RPMI8226 (cell line): ENCODE data around the gene JPH3.

Source experiments
- DNase-seq: peaks from one replicate; pipeline ENCODE4 v3.0.0-alpha.2; 2015

JPH3 gene

DNA sequence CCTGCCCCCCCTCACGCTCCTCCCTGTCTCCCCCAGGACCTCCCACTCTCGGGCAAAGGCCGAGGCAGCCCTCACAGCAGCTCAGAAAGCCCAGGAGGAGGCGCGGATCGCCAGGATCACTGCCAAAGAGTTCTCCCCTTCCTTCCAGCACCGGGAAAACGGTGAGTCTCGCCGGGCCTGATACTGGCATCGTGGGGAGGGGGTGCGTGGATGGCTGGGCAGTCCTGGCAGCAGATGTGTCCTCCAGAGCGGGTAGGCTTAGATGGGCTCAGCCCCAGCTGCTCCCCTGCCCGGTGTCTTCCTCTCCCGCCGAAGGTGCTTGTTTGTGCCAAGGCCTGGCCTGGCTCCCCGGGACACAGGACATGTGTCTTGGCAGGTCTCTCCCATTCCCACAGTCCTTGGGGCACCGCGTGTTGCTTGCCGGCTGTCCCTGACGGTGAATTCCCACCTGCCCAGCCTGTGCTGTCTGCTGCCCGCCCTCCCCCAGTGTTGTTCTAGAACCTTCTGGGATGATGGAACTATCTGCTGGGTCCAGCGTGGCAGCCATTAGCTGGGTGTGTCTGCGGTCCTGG is 81.9 kb downstream of the JPH3 start:
- DNase-seq, result no peak

DNA sequence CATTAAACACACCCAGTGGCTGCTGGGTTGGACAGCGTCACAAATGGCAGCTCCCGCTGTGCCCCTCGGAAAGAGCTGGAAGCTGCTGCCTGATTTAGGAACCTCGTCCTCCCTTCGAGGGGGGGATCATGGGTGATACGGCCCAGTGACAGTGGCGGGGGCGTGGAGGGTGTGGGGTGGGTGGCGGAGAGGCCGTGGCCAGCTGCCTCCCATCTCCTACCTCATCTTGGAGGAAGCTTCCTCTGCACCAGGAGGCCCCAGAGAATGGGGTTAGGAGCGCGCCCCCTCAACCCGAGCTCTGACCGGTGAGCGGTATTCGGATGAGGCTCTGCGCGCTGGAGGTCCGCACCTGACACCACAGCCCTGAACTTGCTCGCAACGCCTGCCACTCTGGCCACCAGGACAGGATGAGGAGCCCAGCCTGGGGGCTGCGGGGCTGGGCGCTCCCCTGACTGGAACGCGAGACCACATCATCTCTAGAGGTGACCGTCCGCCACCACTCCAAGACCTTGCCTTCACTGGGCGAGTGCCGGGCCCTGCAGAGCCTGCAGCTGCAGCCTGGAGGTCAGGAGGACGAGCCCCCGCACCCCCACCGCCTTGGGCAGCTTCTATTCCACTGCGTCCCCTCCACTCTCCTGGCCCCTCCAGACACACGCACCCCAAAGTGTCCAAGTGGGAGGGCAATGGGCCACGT is 82.5 kb downstream of the JPH3 start:
- DNase-seq, result no peak

DNA sequence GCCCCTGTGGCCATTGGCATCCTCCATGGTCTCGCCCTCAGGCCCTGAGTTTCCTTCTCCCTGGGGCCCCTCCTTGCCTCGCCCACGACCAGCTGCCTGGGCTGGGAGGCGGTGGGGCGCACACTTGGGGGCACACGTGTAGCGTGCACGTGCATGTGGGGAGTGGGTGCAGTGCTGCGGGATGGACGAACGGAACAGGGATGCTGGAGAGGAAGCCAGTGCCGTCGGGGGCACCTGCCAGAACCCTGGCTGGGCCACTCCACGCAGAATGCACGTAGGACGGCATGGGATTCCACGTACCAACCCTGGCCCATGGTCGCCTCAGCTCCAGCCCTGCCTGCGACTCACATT is 83.1 kb downstream of the JPH3 start:
- DNase-seq, result no peak

DNA sequence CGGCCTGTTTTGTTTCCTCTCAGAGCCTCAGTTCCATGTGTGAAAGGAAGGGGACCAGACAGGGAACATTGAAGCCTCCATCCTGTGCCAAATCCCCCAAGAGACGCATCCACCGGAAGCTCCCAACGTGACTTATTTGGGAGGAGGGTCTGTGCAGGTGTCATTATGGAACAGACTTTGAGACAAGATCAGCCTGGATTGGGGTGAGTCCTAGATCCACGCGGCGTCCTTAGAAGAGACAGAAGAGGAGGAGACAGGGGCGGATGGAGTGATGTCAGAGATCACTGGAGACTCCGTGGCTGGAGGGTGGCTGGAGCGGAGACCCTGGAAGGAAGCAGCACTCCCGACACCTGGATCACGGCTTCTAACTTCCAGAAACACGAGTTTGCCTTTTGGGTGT is 83.5 kb downstream of the JPH3 start:
- no peak for DNase-seq

GRCh38 chr16:87686697-87687096 is 84.4 kb downstream of the JPH3 start:
- no peak for DNase-seq

DNA sequence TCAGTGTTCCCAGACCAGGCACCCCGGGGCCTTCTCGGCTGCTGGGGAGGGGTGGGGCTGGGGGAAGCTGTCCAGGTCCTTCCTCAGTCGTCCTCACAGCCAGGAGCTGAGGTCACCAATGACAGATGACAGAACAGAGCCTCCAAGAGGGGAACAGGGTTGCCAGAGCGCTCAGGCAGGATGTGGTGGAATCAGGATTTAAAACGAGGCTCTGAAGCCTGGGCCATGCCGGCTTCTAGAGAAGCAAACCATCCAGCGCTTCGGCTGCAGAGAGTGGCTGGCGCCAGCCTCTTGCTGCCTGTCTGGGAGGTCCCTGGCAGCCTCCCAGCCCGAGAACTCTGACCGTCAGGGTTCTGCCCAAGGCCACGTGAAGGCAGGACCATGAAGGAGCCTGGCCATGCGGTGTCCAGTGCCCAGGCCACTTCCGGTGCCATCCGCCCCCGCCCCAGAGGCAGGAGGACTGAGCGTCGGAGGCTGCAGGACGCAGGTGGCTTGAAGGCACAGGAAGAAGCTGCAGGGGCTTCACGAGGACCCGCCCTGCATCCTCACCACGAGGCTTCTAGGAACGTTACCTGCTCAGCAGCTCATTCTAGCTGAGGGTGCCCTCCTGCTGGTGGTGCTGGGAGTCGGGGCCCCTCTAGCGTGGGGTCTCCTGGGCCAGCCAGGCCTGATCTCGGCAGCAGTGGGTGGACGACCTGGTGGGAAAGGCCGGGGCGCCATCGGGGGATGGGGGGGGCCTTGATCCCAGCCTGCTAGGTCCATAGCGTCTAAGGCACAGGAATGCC is 85.0 kb downstream of the JPH3 start:
- no peak for DNase-seq

GRCh38 chr16:87687998-87688529 is 85.8 kb downstream of the JPH3 start:
- no peak for DNase-seq

DNA sequence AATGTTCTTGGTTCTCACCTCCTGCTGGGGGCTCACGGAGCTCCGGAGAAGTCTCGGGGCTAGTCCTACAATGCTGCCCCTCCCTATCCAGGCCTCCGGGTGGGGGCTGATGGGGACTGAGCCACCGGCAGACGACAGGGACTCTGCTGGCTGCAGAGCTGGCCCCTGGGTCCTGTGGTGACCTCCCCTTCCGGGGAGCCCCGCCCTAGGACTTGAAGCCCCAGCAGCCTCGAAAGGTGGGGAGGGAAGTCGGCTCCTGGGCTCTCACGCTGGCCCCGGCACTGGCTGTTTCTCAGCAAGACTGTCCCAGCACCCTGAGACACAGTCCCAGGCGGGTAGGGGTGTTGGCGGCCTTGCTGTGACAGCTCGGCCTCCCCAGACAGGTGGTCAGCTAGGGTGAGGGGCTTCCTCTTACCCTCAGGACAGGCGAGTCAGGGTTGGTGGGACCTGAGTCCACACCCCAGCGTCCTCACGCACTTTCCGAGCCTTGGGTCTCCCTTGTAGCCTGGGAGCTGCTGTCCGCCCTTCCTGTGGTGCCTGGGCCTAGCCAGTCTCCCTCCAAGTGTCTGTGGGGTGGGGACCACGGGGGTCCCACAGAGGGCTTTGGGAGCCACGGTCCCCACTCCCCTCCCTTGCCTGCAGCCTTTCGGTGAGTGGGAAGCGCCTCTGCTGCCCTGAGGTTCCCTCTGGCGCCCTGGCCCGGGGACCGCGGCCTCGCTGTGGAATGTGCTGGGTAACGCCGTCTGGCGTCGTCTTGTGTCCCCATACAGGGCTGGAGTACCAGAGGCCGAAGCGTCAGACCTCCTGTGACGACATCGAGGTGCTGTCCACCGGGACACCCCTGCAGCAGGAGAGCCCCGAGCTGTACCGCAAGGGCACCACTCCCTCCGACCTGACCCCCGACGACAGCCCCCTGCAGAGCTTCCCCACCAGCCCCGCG is 86.8 kb downstream of the JPH3 start:
- no peak for DNase-seq

GRCh38 chr16:87689956-87690465 is 87.7 kb downstream of the JPH3 start:
- DNase-seq, result no peak

DNA sequence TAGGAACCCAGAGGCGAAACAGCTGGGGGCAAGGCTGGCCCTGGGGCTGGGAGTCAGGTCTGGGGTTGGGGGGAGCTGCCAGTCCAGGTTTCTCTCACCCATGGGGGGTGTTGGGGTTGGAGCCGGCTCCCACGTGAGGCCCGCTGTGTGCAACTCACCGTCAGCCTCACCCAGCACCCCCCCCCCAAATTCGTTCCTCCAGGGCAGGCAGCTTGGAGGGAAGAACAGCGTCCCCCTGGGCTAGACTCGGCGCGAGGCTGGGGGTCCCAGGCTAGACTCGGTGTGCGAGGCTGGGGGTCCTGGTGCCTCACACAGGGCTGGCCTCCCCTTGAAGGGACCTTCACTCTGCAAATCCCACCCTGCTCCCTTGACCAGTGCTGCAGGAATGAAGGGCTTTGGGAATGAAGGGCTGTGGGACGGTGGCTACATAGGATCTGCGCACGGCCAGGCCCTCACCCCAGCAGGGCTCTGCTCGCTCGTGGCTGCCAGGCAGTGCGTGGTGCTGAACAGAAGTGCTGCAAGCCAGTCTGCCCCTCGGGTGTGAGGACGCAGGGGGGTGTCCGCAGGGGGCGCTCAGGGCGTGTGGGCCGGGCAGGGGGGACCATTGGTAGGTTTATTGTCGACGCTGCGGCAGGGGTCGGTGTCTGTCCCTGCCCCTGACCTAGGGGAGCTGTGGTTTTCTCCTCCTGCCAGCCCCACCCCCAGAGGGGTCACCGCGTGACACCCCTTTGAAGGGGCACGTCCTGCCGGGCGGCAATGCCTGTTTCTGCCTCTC is 88.8 kb downstream of the JPH3 start:
- DNase-seq, result no peak

- DNase-seq, result no peak
Observed at GRCh38 chr16:87691686-87692079, 89.4 kb downstream of the JPH3 start.

GRCh38 chr16:87692176-87692575 is 89.9 kb downstream of the JPH3 start:
- DNase-seq, result no peak

GRCh38 chr16:87692756-87693155 is 90.4 kb downstream of the JPH3 start:
- DNase-seq, result no peak

DNA sequence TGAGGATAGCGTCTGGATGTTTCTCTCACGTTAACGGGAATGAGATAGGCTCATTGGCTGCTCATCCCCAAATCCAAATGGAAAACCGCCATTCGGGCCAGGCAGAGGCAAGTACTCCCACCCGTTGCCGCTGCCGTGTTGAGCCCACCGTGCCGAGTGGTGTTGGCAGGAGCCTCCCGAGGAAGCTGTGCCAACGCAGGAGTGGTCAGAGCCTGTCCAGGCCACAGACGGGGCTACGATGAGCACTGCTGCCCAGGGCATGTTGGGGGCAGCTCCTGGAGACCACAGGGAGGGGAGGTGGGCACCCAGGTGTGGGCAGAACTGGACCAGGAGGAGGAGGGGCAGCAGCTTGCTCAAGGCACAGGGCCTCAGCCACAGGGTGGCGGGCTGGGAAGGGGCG is 91.5 kb downstream of the JPH3 start:
- no peak for DNase-seq

- DNase-seq, result no peak
Observed at GRCh38 chr16:87694441-87695125, 92.3 kb downstream of the JPH3 start.

DNA sequence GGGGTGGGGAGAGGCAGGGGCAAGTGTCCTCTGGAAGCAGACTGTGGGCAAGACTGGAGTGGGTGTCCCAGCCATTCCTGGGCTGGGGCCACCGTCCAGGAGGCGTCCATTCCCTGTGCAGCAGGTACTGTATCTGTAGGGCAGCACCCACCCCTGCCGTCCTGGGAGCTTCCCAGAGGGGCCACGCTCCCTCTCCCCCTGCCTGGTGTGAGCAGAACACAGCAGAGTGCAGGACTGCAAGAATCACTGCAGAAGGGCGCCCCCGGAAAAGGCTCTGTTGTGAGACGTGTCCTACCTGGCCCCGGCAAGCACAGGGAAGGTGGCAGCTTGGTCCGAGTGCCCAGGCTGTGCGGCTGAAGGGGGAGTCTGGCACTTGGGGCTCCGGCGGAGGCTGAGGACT is 93.2 kb downstream of the JPH3 start:
- DNase-seq, result no peak

- no peak for DNase-seq
Observed at GRCh38 chr16:87696726-87697125, 94.4 kb downstream of the JPH3 start.

DNA sequence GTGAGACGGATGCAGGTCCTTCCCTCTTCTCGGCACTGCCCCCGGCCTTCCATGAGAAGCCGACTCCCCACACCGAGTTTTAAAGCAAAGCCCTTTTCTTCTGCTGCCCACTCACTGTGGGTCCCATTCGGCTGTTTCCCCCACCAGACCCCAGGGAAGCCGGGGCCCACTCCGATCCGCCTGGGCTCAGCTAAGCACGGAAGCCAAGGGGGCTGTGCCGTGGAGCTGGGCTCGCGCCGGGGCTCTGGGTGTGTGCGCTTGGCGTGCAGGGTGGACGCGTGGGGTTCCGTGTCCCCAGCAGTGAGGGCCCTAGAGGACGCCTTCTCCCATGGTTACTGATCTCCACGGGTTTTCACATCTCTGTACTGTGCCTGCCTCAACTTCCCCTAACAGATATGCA is 94.9 kb downstream of the JPH3 start:
- DNase-seq, result no peak

GRCh38 chr16:87697792-87698191 is 95.5 kb downstream of the JPH3 start:
- no peak for DNase-seq

DNA sequence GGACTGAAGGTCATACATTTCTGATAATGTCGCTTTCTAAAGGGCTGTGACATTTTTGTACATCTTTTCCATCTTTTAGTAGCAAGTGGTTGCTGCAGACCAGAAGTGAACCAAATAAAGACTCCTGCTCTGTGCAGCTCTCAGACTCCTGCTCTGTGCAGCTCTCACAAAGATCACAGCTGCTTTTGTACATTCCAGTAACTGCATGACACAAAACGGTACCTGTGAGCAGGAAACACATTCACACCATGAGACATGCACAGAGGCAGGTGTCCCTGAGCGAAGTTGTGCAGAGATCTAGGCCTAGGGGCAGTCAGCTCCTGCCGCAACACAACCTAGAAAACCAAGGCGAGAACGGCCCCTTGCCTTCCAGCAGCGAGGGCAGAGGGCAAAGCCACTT is 95.9 kb downstream of the JPH3 start:
- no peak for DNase-seq

GRCh38 chr16:87698676-87699199 is 96.4 kb downstream of the JPH3 start:
- DNase-seq, result no peak
